ENCODE data around the gene LAD1. TPM values are rescaled to one million over a fixed set of nuclear protein-coding genes. Genes with fewer than 3 reads are reported as not detected.

The LAD1 gene
- total and polyA plus RNA-seq, 2 of the 13 experiments (the other 11 are each of a cell fraction or from before 2014, with no cell fraction given) = 10.8 to 65.6 TPM

DNA sequence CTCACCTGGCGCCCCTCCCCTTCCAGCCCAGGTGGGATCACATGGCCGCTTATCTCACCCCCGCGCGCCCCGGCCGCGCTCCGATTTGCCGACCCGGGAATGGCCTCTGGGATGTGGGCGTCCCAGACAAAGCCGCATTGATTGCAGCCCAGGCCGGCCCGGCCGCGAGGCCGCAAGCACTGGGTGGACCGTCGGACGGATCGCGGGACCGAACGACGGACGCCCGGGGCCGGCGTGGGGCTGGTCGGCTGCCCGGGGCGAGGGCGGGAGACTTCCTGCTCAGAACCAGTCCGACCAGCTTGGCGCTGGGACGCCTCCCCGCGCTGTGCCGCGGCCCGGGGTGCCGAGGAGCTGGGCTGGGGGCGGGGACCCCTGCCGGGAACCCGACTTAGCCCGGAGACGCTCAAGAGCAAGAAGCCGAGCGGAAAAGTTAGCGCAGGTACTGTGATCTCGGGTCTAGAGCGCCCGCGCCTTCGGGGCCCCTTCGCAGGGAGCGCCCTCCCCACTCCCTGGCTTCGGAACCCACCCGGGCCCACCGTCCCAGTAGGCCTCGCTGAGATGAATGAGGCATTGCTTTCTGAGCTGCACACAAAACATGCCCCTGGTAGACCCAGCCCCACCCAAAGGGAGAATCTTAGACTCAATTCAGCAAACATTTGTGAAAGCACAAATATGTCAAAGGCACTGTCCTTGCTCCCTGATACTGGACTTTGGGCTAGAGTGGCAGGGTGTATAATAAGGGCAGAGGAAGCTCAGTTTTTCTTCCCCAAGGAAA is 415 bp upstream of the LAD1 start (continued):
- 0 out of 2 replicates have a peak, but pooled peaks have one; percentile 27 for TF ChIP-seq ATF2 (CRISPR knock-in tag; IDR thresholded peaks at IDR 0.05)
- peak; percentile 85 for TF ChIP-seq ARNT2 (CRISPR knock-in tag; IDR thresholded peaks at IDR 0.05; ENCODE audit: low read depth)
- TF ChIP-seq EHMT2 (IDR thresholded peaks at IDR 0.05; ENCODE audit: borderline replicate concordance, low read depth, low read length) = no peak
- no peak for TF ChIP-seq MTF1 (CRISPR knock-in tag; IDR thresholded peaks at IDR 0.05)
- no peak for TF ChIP-seq CBX1 (IDR thresholded peaks at IDR 0.05; ENCODE audit: low read depth)
- TF ChIP-seq MLLT10 (CRISPR knock-in tag; IDR thresholded peaks at IDR 0.05) = no peak
- no peak; the same call in 1 of the 2 replicates for TF ChIP-seq ZNF350 (CRISPR knock-in tag; IDR thresholded peaks at IDR 0.05; ENCODE audit: borderline replicate concordance, low read depth)
- no peak for TF ChIP-seq ZNF503 (CRISPR knock-in tag; IDR thresholded peaks at IDR 0.05)
- peak; percentile 53; the same call in 1 of the 2 replicates for TF ChIP-seq ZFP82 (CRISPR knock-in tag; IDR thresholded peaks at IDR 0.05; ENCODE audit: borderline replicate concordance)
- peak; percentile 69; the same call in 1 of the 2 replicates for TF ChIP-seq RXRB (CRISPR knock-in tag; IDR thresholded peaks at IDR 0.05; ENCODE audit: borderline replicate concordance)
- no peak for TF ChIP-seq ADNP (CRISPR knock-in tag; IDR thresholded peaks at IDR 0.05)
- no peak; the same call in 1 of the 2 replicates for TF ChIP-seq ZNF670 (CRISPR knock-in tag; IDR thresholded peaks at IDR 0.05; ENCODE audit: borderline replicate concordance)
- TF ChIP-seq REPIN1 (CRISPR knock-in tag; IDR thresholded peaks at IDR 0.05; ENCODE audit: borderline replicate concordance, low read depth) = peak; percentile 45; the same call in 1 of the 2 replicates
- no peak for TF ChIP-seq ZNF878 (CRISPR knock-in tag; IDR thresholded peaks at IDR 0.05)
- TF ChIP-seq ISL2 (CRISPR knock-in tag; IDR thresholded peaks at IDR 0.05) = no peak
- peak; percentile 71; the same call in 1 of the 2 replicates for TF ChIP-seq ZNF605 (CRISPR knock-in tag; IDR thresholded peaks at IDR 0.05)
- TF ChIP-seq NR0B2 (CRISPR knock-in tag; IDR thresholded peaks at IDR 0.05) = peak; percentile 40
- no peak for TF ChIP-seq KLF15 (CRISPR knock-in tag; IDR thresholded peaks at IDR 0.05; ENCODE audit: borderline replicate concordance)
- TF ChIP-seq NR1H2 (CRISPR knock-in tag; IDR thresholded peaks at IDR 0.05; ENCODE audit: borderline replicate concordance, low read depth) = no peak
- no peak for TF ChIP-seq ZNF180 (CRISPR knock-in tag; IDR thresholded peaks at IDR 0.05; ENCODE audit: borderline replicate concordance, low read depth)
- TF ChIP-seq HOXA5 (CRISPR knock-in tag; IDR thresholded peaks at IDR 0.05) = peak; percentile 70
- TF ChIP-seq ZNF484 (CRISPR knock-in tag; IDR thresholded peaks at IDR 0.05; ENCODE audit: borderline replicate concordance, low read depth) = no peak
- TF ChIP-seq, protein P1, sequence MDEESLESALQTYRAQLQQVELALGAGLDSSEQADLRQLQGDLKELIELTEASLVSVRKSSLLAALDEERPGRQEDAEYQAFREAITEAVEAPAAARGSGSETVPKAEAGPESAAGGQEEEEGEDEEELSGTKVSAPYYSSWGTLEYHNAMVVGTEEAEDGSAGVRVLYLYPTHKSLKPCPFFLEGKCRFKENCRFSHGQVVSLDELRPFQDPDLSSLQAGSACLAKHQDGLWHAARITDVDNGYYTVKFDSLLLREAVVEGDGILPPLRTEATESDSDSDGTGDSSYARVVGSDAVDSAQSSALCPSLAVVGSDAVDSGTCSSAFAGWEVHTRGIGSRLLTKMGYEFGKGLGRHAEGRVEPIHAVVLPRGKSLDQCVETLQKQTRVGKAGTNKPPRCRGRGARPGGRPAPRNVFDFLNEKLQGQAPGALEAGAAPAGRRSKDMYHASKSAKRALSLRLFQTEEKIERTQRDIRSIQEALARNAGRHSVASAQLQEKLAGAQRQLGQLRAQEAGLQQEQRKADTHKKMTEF (CRISPR knock-in tag; IDR thresholded peaks at IDR 0.05) = peak; percentile 81; the same call in 1 of the 2 replicates
- TF ChIP-seq GATA4 (IDR thresholded peaks at IDR 0.05; ENCODE audit: borderline replicate concordance, low read depth) = no peak
- TF ChIP-seq ZNF382 (CRISPR knock-in tag; IDR thresholded peaks at IDR 0.05; ENCODE audit: borderline replicate concordance) = no peak

All from HepG2 (cell line).